Measurements from ENCODE around the gene ERMN.

DNA sequence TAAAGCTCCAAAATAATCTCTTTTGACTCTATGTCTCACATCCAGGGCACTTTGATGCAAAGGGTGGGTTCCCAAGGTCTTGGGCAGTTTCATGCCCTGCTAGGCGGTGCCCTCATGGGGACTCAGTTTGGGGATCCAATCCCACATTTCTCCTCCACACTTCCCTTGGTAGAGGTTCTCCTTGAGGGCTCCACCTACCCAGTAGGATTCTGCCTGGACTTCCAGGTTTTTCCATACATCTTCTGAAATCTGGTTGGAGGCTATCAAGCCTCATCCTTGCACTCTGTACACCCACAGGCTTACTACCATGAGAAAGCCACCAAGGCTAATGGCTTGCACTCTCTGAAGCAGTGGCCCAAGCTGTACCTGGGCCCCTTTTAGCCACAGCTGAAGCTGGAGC lies 49.8 kb upstream of the ERMN start:
- TF ChIP-seq, protein P1, sequence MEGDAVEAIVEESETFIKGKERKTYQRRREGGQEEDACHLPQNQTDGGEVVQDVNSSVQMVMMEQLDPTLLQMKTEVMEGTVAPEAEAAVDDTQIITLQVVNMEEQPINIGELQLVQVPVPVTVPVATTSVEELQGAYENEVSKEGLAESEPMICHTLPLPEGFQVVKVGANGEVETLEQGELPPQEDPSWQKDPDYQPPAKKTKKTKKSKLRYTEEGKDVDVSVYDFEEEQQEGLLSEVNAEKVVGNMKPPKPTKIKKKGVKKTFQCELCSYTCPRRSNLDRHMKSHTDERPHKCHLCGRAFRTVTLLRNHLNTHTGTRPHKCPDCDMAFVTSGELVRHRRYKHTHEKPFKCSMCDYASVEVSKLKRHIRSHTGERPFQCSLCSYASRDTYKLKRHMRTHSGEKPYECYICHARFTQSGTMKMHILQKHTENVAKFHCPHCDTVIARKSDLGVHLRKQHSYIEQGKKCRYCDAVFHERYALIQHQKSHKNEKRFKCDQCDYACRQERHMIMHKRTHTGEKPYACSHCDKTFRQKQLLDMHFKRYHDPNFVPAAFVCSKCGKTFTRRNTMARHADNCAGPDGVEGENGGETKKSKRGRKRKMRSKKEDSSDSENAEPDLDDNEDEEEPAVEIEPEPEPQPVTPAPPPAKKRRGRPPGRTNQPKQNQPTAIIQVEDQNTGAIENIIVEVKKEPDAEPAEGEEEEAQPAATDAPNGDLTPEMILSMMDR (IDR thresholded peaks at IDR 0.05) = no peak
- TF ChIP-seq POLR2A (IDR thresholded peaks at IDR 0.05) = no peak
